ENCODE measurements around the gene SERGEF. TPM values are rescaled to one million over a fixed set of nuclear protein-coding genes. Genes with fewer than 3 reads are reported as not detected.

Gene SERGEF
- polyA plus RNA-seq, 1 donor from 2014 or later, result 68.0 TPM

DNA sequence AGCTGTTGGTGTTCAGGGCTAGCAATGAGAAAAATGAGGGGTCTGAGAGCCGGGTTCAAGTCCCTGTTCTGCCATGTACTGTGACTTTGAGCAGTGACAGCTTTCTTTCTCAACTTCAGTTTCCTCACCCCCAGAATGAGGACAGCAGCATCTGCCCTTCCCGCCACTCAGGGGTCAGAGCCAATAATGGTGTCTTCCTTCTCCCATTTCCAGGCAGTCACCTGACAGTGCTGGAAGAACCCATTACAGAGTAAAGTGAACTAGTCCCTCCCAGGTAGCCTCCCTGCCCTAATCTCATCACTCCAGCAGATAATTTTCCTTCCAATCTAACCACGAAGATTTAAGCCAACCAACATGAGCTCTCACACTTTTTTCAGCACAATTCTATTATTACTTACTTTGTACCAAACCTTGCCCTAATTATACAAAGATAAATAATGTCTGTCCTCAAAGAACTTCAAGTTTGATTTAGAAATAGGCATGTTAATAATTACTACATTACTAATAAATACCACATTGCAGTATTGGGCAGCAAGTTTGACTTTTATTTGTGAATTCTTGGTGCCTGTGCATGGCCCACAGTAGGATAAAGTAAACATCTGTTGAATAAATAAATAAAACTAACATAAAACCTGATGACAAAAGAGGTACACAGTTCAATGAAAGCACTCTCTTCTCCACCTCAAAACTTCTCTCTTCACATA lies 61.0 kb downstream of the SERGEF start:
- peaks cover 26% of the 10 kb centered on the region for H3K36me3 Mint-ChIP-seq
- peaks cover 0 to 2% (median 0%) of the 10 kb centered on the region in 3 donors for H3K4me1 Mint-ChIP-seq
- H3K27ac Mint-ChIP-seq, result no peak overlapping the region

DNA sequence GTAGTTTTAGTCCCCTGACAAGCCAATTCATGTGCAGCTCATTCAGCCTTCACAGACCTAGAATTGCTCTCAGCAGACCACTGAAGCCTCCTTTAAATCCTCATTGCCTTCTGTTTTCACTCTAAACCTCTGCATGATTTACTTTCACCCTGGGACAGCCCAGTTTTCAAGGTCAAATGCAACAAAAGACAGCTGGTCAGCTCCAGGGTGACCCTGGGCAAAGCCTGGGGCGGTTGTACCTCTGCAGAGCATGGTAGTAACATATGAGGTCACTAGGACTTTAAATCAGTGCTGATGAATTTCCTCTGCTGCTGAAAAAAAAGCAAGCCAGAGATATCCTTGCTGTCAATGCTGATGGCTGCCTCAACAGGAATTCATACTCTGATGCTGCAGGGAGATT lies 62.2 kb downstream of the SERGEF start:
- H3K36me3 Mint-ChIP-seq, result peaks cover 32% of the 10 kb centered on the region
- H3K27ac Mint-ChIP-seq, result no peak overlapping the region
- no peaks in the 10 kb centered on the region for H3K27me3 Mint-ChIP-seq
- no peaks in the 10 kb centered on the region for H3K9me3 Mint-ChIP-seq
- H3K4me3 Mint-ChIP-seq, result no peak overlapping the region
- H3K4me1 Mint-ChIP-seq, result peaks cover 0 to 2% (median 0%) of the 10 kb centered on the region in 3 donors

More for the DNA sequence above, 61.0 kb downstream of the SERGEF start:
- no peaks in the 10 kb centered on the region for H3K27me3 Mint-ChIP-seq
- H3K4me3 Mint-ChIP-seq, result no peak overlapping the region
- no peaks in the 10 kb centered on the region for H3K9me3 Mint-ChIP-seq

GRCh38 chr11:17948296-17948695 lies 64.6 kb downstream of the SERGEF start:
- Mint-ChIP-seq H3K36me3 (peaks cover 40% of the 10 kb centered on the region), H3K4me3 (no peak overlapping the region), H3K4me1 (peaks cover 0 to 2% (median 0%) of the 10 kb centered on the region in 3 donors), H3K9me3 (peaks cover 0 to 7% (median 4%) of the 10 kb centered on the region in 3 donors), H3K27me3 (no peaks in the 10 kb centered on the region), H3K27ac (no peak overlapping the region)

DNA sequence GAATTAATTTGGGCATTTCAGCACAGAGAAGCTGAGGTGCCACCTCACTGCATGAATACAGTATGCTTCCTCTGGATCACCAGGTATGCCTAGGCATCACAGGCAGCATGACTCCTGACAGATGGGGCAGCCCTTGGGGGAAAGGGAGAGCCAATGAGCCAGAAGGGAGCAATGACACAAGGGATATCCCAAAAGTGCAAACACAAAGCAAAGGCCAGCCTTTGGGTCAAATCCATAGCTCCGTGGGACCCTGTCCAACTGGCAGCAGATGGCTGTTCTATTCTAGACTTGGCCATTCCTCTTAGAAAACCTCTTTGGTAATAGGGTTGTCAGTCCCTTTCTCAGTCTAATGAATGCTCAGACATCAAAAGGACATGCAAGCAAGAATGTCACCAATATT lies 73.3 kb downstream of the SERGEF start:
- no peak overlapping the region for H3K27ac Mint-ChIP-seq
- H3K27me3 Mint-ChIP-seq, result no peaks in the 10 kb centered on the region
- H3K9me3 Mint-ChIP-seq, result peaks cover 0 to 6% (median 4%) of the 10 kb centered on the region in 3 donors
- H3K4me1 Mint-ChIP-seq, result no peaks in the 10 kb centered on the region
- H3K36me3 Mint-ChIP-seq, result peaks cover 21% of the 10 kb centered on the region
- no peak overlapping the region for H3K4me3 Mint-ChIP-seq

GRCh38 chr11:17936790-17937189 lies 76.1 kb downstream of the SERGEF start:
- Mint-ChIP-seq H3K9me3 (peaks cover 2 to 8% (median 2%) of the 10 kb centered on the region in 3 donors), H3K4me3 (no peak overlapping the region), H3K36me3 (peaks cover 23% of the 10 kb centered on the region), H3K27me3 (no peaks in the 10 kb centered on the region), H3K4me1 (no peaks in the 10 kb centered on the region), H3K27ac (no peak overlapping the region)

GRCh38 chr11:17934194-17934593 lies 78.7 kb downstream of the SERGEF start:
- H3K27ac Mint-ChIP-seq, result no peak overlapping the region
- no peaks in the 10 kb centered on the region for H3K4me1 Mint-ChIP-seq
- H3K36me3 Mint-ChIP-seq, result peaks cover 22% of the 10 kb centered on the region
- no peaks in the 10 kb centered on the region for H3K27me3 Mint-ChIP-seq
- H3K9me3 Mint-ChIP-seq, result peaks cover 2 to 8% (median 2%) of the 10 kb centered on the region in 3 donors
- H3K4me3 Mint-ChIP-seq, result peak overlapping the region in 1 of 4 donors; percentile 7

DNA sequence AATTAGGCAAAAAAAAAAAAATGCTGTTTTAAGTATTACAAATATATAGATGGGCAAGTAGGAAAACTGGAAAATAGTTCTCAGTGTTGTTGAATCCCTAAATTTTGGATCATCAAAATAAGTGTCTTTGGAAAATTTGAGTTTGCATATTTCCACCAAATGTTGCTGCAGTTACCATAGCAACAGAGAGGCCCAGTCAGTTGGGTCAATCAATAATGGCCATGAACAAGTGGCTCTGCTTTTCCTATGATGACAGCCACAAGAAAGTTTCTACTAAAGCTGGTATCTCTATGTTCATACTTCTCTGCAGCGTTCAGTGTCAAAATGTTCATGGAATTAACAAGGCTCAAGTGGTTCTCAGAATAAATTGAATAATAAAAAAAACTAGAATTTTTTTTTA lies 79.1 kb downstream of the SERGEF start:
- H3K4me3 Mint-ChIP-seq, result no peak overlapping the region
- no peaks in the 10 kb centered on the region for H3K4me1 Mint-ChIP-seq
- peaks cover 2 to 8% (median 2%) of the 10 kb centered on the region in 3 donors for H3K9me3 Mint-ChIP-seq
- H3K27me3 Mint-ChIP-seq, result no peaks in the 10 kb centered on the region
- H3K36me3 Mint-ChIP-seq, result peaks cover 24% of the 10 kb centered on the region
- no peak overlapping the region for H3K27ac Mint-ChIP-seq

DNA sequence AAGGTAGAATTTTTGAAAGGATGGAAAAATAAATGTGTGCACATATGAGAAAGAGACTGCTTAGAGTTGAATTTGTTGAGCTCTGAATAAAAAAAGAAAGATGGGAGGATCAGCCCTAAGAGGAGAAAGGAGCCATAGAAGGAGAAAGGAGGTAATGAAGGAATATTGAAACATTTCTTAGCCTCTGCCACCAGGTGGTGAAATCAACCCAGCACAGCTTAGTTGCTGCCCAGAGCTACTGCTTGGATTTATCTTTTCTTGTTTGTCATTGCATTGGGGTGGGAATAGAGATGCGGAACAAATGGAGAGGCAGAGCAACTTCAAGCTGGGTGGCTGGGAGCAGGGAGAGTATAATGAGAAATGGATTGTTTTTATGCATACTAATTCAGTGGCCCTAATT lies 80.4 kb downstream of the SERGEF start:
- no peak overlapping the region for H3K4me3 Mint-ChIP-seq
- peaks cover 24% of the 10 kb centered on the region for H3K36me3 Mint-ChIP-seq
- H3K27me3 Mint-ChIP-seq, result no peaks in the 10 kb centered on the region
- H3K27ac Mint-ChIP-seq, result peak overlapping the region in 1 of 3 donors; percentile 27
- H3K9me3 Mint-ChIP-seq, result peaks cover 2 to 8% (median 2%) of the 10 kb centered on the region in 3 donors
- H3K4me1 Mint-ChIP-seq, result no peaks in the 10 kb centered on the region

DNA sequence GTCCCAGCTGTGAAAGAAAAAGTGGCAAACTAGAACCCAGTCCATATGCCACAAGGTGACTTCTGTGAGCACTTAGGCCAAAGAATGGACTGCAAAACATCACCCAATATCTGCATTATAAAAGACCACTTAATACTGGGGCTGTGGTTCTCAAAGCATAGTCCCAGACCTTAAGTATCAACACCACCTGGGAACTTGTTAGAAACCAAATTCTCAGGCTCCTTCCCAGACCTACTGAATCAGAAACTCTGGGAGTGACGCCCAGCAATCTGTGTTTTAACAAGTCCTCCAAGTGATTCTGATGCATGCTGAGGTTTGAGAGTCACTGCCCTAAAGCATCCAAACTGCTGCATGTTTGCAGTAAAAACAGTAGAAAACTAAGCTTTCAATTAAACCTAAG lies 81.3 kb downstream of the SERGEF start:
- H3K27ac Mint-ChIP-seq, result no peak overlapping the region
- peaks cover 26% of the 10 kb centered on the region for H3K36me3 Mint-ChIP-seq
- no peaks in the 10 kb centered on the region for H3K4me1 Mint-ChIP-seq
- H3K27me3 Mint-ChIP-seq, result no peaks in the 10 kb centered on the region
- peaks cover 2 to 8% (median 2%) of the 10 kb centered on the region in 3 donors for H3K9me3 Mint-ChIP-seq
- peak overlapping the region in 1 of 4 donors; percentile 25 for H3K4me3 Mint-ChIP-seq

DNA sequence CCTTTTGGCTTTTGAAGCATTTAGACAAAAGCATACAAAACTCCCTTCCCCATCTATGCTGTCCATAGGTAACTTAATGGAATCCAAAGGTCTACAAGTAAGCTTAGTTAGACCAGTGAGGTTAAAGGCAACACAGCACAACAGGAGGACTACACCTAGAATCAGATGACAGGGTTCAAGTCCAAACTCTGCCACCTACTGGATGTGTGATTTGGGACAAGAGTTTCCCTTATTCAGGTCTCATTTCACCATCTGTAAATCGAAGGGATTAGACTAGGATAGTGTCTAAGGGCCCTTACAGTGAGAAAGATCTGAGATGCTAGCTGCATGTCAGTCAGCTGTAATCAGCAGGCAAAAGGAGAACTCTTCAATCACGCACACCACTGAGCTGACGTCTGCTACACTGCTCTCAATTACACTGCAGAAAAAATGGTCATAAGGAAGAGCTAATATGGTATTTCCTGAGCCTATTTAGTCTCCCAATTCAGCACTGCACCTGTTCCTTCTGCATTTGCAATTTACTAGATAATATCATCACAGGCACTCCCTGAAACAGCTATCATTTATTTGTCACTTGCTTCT lies 82.2 kb downstream of the SERGEF start:
- peaks cover 26% of the 10 kb centered on the region for H3K36me3 Mint-ChIP-seq
- peaks cover 2 to 8% (median 2%) of the 10 kb centered on the region in 3 donors for H3K9me3 Mint-ChIP-seq
- no peak overlapping the region for H3K4me3 Mint-ChIP-seq
- no peaks in the 10 kb centered on the region for H3K27me3 Mint-ChIP-seq
- no peaks in the 10 kb centered on the region for H3K4me1 Mint-ChIP-seq
- H3K27ac Mint-ChIP-seq, result no peak overlapping the region

- H3K27me3 Mint-ChIP-seq, result no peaks in the 10 kb centered on the region
- peaks cover 26% of the 10 kb centered on the region for H3K36me3 Mint-ChIP-seq
- no peaks in the 10 kb centered on the region for H3K4me1 Mint-ChIP-seq
Measured at GRCh38 chr11:17929171-17929570, 83.7 kb downstream of the SERGEF start.

DNA sequence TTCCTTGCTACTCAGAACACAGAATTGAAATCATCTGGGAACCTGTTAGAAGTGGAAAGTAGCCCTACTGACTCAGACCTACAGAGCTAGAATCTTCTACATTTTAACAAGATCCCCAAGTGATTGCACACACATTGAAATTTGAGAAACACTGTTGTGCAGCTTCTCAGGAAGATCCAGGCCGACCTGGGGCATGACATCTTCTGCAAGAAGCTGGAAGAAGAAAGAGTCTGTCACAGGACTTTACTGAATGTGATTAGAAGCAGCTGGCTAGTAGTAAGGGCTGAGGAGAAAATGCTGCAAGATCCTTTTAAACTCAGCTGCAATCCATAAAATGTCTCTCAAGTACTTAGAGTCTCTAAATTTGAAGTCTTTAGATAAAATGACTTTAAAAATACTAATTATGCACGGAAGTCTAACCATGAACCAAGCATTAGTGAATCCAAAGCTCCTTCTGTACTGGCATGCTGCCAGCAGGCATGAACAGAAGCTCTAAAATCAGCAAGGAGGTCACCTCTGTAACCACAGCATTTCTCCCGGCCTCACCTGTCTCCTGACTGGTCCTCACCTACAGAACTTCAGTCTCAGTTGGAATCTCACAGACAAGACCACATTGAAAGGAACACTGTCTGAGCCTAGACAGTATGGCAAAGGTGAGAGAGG lies 85.0 kb downstream of the SERGEF start:
- Mint-ChIP-seq H3K27ac (no peak overlapping the region), H3K9me3 (peaks cover 2 to 4% (median 2%) of the 10 kb centered on the region in 3 donors), H3K4me1 (peaks cover 0 to 3% (median 0%) of the 10 kb centered on the region in 3 donors), H3K36me3 (peaks cover 23% of the 10 kb centered on the region), H3K27me3 (no peaks in the 10 kb centered on the region), H3K4me3 (no peak overlapping the region)

More at GRCh38 chr11:17929171-17929570, 83.7 kb downstream of the SERGEF start:
- H3K9me3 Mint-ChIP-seq, result peaks cover 2 to 8% (median 2%) of the 10 kb centered on the region in 3 donors
- no peak overlapping the region for H3K27ac Mint-ChIP-seq
- no peak overlapping the region for H3K4me3 Mint-ChIP-seq

GRCh38 chr11:17927041-17927440 lies 85.8 kb downstream of the SERGEF start:
- Mint-ChIP-seq H3K4me3 (no peak overlapping the region), H3K36me3 (peaks cover 18% of the 10 kb centered on the region), H3K9me3 (no peaks in the 10 kb centered on the region), H3K27me3 (no peaks in the 10 kb centered on the region), H3K27ac (no peak overlapping the region), H3K4me1 (peaks cover 0 to 4% (median 0%) of the 10 kb centered on the region in 3 donors)

DNA sequence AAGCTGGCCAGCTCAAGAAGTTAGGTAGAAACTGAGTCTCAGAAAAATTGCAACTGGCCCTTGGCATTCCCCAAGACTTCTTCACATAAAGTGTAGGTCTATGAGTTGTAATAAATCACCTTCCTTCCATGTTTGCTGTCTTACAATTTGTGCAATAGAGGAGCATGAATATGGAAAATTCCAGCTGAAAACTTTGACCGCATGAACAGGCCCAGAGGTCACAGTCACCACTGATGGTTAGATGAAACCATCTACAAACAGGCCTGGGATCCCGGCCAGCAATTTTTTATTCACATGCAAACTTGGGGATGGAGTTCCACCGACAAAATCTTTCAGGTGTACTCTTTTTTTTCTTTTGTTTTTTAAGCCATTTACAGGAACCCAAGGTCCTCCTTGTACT lies 88.1 kb downstream of the SERGEF start:
- no peaks in the 10 kb centered on the region for H3K27me3 Mint-ChIP-seq
- no peaks in the 10 kb centered on the region for H3K9me3 Mint-ChIP-seq
- H3K36me3 Mint-ChIP-seq, result peaks cover 14% of the 10 kb centered on the region
- no peak overlapping the region for H3K4me3 Mint-ChIP-seq
- H3K27ac Mint-ChIP-seq, result no peak overlapping the region
- H3K4me1 Mint-ChIP-seq, result peaks cover 0 to 4% (median 0%) of the 10 kb centered on the region in 3 donors

GRCh38 chr11:17923217-17923616 lies 89.6 kb downstream of the SERGEF start:
- H3K4me1 Mint-ChIP-seq, result peaks cover 0 to 4% (median 1%) of the 10 kb centered on the region in 3 donors
- no peak overlapping the region for H3K4me3 Mint-ChIP-seq
- H3K27ac Mint-ChIP-seq, result no peak overlapping the region
- no peaks in the 10 kb centered on the region for H3K27me3 Mint-ChIP-seq
- no peaks in the 10 kb centered on the region for H3K9me3 Mint-ChIP-seq
- peaks cover 17% of the 10 kb centered on the region for H3K36me3 Mint-ChIP-seq
